GM12891 (cell line): ENCODE results near the gene WASHC4.

Experiments
- POLR2A ChIP-seq: IDR thresholded peaks from 2 replicates; pipeline ENCODE4 v1.6.1; 2011; ENCODE audit warnings: low read depth, low read length, control low read depth
- POLR2AphosphoS5 ChIP-seq: IDR thresholded peaks from 2 replicates; pipeline ENCODE4 v1.6.1; 2011; ENCODE audit warnings: low read depth, low read length, control low read depth
- SPI1 ChIP-seq: IDR thresholded peaks from 2 replicates; pipeline ENCODE4 v1.6.1; 2011; ENCODE audit warnings: low read depth, low read length, control low read depth
- TAF1 ChIP-seq: IDR thresholded peaks from 2 replicates; pipeline ENCODE4 v1.6.1; 2011; ENCODE audit warnings: low read depth, low read length, control low read depth

- TF ChIP-seq TAF1 (no peak), POLR2AphosphoS5 (no peak), POLR2A (no peak), SPI1 (peak; percentile 25; the same call in 1 of the 2 replicates)
These were observed 8.2 kb upstream of the WASHC4 start for GRCh38 chr12:105099356-105099755.
